Testis (tissue), 2 donors: Measurements from ENCODE around the gene HOXD11.

Experiments used
- CTCF ChIP-seq, 3 experiments: fragments of 450-650 bp in 2 of 3; fragments of 200-600 bp in 1 of 3; sonication (generic) in 1 of 3; IDR thresholded peaks; one replicate each; pipeline ENCODE4 v1.5.1; 2016 to 2019; ENCODE audit warnings: antibody characterized with exemption in 3 of 3, mild to moderate bottlenecking in 2 of 3, moderate library complexity in 1 of 3
- POLR2A ChIP-seq: fragments of 450-650 bp; IDR thresholded peaks from one replicate; pipeline ENCODE4 v1.6.1; 2017; ENCODE audit warnings: antibody characterized with exemption, mild to moderate bottlenecking, moderate library complexity

- TF ChIP-seq CTCF (IDR thresholded peaks at IDR 0.05), result no peak
- TF ChIP-seq POLR2A, result no peak
Observed at GRCh38 chr2:176071330-176072291, 35.5 kb upstream of the HOXD11 start.
